Left lung (tissue), 10 donors: ENCODE data around the gene C4A. TPM values are rescaled to one million over a fixed set of nuclear protein-coding genes. Genes with fewer than 3 reads are reported as not detected.
"Not testable (repeated sequence)": the region's sequence is repeated elsewhere in the genome, so short reads cannot be mapped to it uniquely, and the experiment has no call there.

Source experiments
- ATAC-seq: fragments of 200-7000 bp; cut with Tn5 transposase; one replicate; pipeline ENCODE4 v1.9.1; 2020; ENCODE audit warnings: moderate library complexity
- DNase-seq, 4 donors: peaks; one replicate each; pipeline ENCODE4 v3.0.0-alpha.2; 2013 to 2020
- H3K27ac ChIP-seq, 2 donors: fragments of 200-600 bp; sonication (generic) in 1 of 2; one replicate each; pipeline versions ENCODE4 v1.5.0 to v1.8.0; 2020 to 2021
- H3K27me3 ChIP-seq, 2 donors: fragments of 200-600 bp; sonication (generic) in 1 of 2; one replicate each; pipeline versions ENCODE4 v1.5.0 to v1.8.0; 2020 to 2021
- H3K36me3 ChIP-seq, 2 donors: fragments of 200-600 bp; sonication (generic) in 1 of 2; one replicate each; pipeline versions ENCODE4 v1.5.0 to v1.8.0; 2020 to 2021
- H3K4me1 ChIP-seq, 2 donors: fragments of 200-600 bp; one replicate each; pipeline ENCODE4 v1.8.0; 2021
- H3K4me3 ChIP-seq, 2 donors: fragments of 200-600 bp; sonication (generic) in 1 of 2; one replicate each; pipeline versions ENCODE4 v1.5.0 to v1.8.0; 2020 to 2021; ENCODE audit warnings: mild to moderate bottlenecking in 1 of 2
- H3K9me3 ChIP-seq, 2 donors: fragments of 200-600 bp; sonication (generic) in 1 of 2; one replicate each; pipeline versions ENCODE4 v1.5.0 to v1.8.0; 2020 to 2021
- intact Hi-C, 2 donors: fragments of 100-400 bp; cut with DNase I; formaldehyde crosslinking; loops; one replicate each; pipeline versions ENCODE4 v1.11.2 to v1.14.2; 2022
- polyA plus RNA-seq, 6 donors: library from polyadenylated mRNA; unstranded; fragments of 120-200 nt; gene quantifications; one replicate each; pipeline ENCODE4 v1.2.1, GENCODE V29; 2013; ENCODE audit not compliant: insufficient read length in 6 of 6
- total RNA-seq, 2 donors: library from RNA; stranded (reverse); fragmentation: NEBNext Ultra II Directional; extraction: Animal tissue kit (Norgen Biotek cat#: 25700); gene quantifications; one replicate each; pipeline ENCODE4 v1.2.1, GENCODE V29; 2021
- TF ChIP-seq, protein P1 (sequence below), 2 donors: fragments of 200-600 bp; sonication (generic) in 1 of 2; IDR thresholded peaks; one replicate each; pipeline versions ENCODE4 v1.5.0 to v1.8.0; 2021; ENCODE audit warnings: antibody characterized with exemption in 2 of 2
- donor health status: DM: no; HTN: yes; CAD: no.
- donor health status: DM: no; HTN: no; CAD: no.

C4A gene
- total and polyA plus RNA-seq, 8 donors = 5.9 to 124 (median 10.3) TPM

DNA sequence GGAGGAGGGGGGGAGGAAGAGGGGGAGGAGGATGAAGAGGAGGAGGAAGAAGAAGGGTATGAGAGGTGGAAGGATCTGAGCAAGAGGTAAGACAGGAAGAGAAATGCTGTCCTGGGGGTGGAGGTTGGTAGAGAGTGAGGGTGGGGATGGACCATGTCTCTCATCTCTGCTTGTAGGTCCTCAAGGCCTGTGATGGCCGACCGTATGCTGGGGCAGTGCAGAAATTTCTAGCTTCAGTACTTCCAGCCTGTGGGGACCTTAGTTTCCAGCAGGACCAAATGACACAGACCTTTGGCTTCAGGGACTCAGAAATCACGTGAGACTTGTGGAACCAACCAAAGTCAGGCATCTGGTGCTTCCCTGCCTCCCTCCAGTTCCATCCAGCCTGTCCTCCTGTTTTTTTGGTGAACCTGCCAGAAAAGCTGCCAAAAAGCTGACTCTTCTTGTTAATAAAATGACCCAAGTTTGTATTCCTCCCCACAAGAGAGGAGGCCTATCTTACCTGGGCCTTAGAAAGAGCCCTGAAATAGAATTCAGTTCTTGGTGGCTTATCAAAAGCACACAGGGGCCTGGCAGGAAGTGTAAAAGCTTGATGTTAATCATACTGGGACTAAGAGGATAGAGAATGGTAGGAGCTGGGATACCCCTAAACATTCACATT, 2.5 kb upstream of the C4A start:
- Histone ChIP-seq H3K9me3 (no peaks in the 10 kb centered on the region), H3K36me3 (peaks cover 0 to 14% of the 10 kb centered on the region in 2 donors), H3K4me1 (no peaks in the 10 kb centered on the region), H3K27ac (no peak overlapping the region), H3K4me3 (no peak overlapping the region), H3K27me3 (no peaks in the 10 kb centered on the region)
- TF ChIP-seq, protein P1, sequence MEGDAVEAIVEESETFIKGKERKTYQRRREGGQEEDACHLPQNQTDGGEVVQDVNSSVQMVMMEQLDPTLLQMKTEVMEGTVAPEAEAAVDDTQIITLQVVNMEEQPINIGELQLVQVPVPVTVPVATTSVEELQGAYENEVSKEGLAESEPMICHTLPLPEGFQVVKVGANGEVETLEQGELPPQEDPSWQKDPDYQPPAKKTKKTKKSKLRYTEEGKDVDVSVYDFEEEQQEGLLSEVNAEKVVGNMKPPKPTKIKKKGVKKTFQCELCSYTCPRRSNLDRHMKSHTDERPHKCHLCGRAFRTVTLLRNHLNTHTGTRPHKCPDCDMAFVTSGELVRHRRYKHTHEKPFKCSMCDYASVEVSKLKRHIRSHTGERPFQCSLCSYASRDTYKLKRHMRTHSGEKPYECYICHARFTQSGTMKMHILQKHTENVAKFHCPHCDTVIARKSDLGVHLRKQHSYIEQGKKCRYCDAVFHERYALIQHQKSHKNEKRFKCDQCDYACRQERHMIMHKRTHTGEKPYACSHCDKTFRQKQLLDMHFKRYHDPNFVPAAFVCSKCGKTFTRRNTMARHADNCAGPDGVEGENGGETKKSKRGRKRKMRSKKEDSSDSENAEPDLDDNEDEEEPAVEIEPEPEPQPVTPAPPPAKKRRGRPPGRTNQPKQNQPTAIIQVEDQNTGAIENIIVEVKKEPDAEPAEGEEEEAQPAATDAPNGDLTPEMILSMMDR (IDR thresholded peaks at IDR 0.05) = no peak
- ATAC-seq (no peak), DNase-seq (peak in 1 of 4 donors; percentile 1)
- intact Hi-C loops = no loop called here

DNA sequence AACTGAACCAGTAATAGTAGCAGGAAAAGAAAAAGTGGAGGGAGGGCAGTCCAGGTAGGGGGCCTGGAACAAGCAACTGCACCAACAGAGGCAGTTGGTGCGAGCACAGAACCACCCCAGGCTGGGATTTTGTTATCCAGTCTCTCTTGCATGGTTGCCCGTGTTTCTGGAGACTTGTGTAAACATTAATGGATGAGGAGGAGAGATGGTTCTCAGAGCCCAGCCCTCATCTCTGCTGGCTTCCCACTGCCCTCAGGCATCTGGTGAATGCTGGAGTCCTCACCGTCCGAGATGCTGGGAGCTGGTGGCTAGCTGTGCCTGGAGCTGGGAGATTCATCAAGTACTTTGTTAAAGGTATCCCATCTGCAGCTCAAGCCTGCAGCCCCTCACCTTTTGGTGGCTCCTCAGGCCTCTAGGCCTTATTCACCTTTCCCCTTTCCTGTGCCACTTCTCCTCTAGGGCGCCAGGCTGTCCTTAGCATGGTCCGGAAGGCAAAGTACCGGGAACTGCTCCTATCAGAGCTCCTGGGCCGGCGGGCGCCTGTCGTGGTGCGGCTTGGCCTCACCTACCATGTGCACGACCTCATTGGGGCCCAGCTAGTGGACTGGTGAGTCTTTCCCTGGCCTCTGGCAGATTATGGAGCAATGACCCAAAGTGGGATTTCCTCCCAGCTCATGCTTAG, 1.5 kb upstream of the C4A start:
- peaks cover 0 to 14% of the 10 kb centered on the region in 2 donors for H3K36me3 ChIP-seq
- intact Hi-C loops, H3K4me1 ChIP-seq: not testable (repeated sequence)

DNA sequence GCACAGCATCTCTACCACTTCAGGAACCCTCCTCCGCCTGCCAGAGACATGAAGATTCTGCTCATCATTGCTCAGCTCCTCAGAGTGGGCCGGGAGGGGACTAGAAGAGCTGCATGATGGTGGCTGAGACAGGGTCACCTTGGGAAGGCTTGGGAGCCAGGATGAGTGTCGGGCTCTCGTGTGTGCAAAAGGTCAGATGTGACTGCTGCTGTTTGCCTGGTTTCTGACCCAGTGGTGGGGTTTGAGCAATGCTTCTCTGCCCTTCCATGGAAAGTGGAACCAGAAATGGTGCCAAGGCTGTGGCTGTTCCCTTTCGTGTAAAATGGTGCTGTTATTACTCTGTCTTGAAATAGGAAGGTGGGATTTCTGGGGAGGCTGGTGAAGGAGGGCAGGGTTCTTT, 859 bp upstream of the C4A start:
- H3K4me3 ChIP-seq, H3K4me1 ChIP-seq, H3K27me3 ChIP-seq, ATAC-seq, DNase-seq, H3K27ac ChIP-seq, H3K9me3 ChIP-seq, intact Hi-C loops: not testable (repeated sequence)
- peaks cover 0 to 14% of the 10 kb centered on the region in 2 donors for H3K36me3 ChIP-seq

More for the DNA sequence above, 1.5 kb upstream of the C4A start:
- not testable (repeated sequence) for ATAC-seq, H3K27me3 ChIP-seq, H3K9me3 ChIP-seq, H3K4me3 ChIP-seq, H3K27ac ChIP-seq
- DNase-seq = peak in 1 of 4 donors; percentile 63

DNA sequence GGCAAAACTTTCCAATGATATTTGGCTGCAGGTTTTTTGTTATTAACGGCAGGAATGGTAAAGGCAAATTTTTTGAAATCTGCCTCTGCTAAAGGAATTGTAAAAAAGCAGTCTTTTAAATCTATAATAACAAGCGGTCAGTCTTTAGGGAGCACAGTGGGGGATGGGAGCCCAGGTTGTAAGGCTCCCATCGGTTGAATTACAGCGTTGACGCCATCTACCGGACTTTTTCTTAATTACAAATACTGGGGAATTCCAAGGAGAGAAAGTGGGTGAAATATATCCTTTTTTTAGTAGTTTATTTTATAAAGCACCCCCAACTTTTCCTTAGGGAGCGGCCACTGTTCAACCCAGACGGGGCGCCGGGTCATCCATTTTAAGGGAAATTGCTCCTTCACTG, 7.5 kb downstream of the C4A start:
- H3K9me3 ChIP-seq, H3K4me3 ChIP-seq, H3K4me1 ChIP-seq, DNase-seq, intact Hi-C loops, H3K27ac ChIP-seq, H3K27me3 ChIP-seq, H3K36me3 ChIP-seq: not testable (repeated sequence)
- ATAC-seq = peak; percentile 34

DNA sequence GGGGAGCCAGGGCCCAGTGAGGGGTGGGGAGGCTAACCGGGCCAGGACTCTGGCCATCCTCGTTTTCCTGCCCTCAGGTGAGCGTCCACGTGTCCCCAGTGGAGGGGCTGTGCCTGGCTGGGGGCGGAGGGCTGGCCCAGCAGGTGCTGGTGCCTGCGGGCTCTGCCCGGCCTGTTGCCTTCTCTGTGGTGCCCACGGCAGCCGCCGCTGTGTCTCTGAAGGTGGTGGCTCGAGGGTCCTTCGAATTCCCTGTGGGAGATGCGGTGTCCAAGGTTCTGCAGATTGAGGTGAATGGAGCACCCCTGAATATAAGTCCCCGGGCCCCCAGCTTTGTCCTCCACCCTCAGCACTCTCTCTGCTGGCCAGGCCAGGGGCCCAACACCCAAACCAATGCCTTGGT, 12.6 kb downstream of the C4A start:
- peak in 1 of 4 donors; percentile 33 for DNase-seq
- H3K36me3 ChIP-seq, H3K27me3 ChIP-seq, H3K9me3 ChIP-seq, H3K27ac ChIP-seq, ATAC-seq, H3K4me1 ChIP-seq, intact Hi-C loops, H3K4me3 ChIP-seq: not testable (repeated sequence)

DNA sequence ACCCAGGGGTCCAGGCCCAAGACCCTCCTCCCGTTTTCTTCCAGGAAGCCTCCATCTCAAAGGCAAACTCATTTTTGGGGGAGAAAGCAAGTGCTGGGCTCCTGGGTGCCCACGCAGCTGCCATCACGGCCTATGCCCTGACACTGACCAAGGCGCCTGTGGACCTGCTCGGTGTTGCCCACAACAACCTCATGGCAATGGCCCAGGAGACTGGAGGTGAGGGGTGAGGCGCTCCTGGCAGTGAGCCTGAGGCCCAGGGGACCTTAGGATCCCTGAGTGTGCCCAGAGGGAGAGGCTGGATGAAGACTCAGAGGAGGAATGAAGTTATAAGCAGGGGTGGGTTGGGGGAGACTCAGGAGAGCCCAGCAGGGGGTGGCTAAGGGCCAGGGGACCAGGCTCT, 14.5 kb downstream of the C4A start:
- H3K27me3 ChIP-seq, ATAC-seq, H3K9me3 ChIP-seq, intact Hi-C loops, H3K4me3 ChIP-seq, H3K4me1 ChIP-seq, H3K36me3 ChIP-seq, H3K27ac ChIP-seq: not testable (repeated sequence)
- DNase-seq = peak in 1 of 4 donors; percentile 51

DNA sequence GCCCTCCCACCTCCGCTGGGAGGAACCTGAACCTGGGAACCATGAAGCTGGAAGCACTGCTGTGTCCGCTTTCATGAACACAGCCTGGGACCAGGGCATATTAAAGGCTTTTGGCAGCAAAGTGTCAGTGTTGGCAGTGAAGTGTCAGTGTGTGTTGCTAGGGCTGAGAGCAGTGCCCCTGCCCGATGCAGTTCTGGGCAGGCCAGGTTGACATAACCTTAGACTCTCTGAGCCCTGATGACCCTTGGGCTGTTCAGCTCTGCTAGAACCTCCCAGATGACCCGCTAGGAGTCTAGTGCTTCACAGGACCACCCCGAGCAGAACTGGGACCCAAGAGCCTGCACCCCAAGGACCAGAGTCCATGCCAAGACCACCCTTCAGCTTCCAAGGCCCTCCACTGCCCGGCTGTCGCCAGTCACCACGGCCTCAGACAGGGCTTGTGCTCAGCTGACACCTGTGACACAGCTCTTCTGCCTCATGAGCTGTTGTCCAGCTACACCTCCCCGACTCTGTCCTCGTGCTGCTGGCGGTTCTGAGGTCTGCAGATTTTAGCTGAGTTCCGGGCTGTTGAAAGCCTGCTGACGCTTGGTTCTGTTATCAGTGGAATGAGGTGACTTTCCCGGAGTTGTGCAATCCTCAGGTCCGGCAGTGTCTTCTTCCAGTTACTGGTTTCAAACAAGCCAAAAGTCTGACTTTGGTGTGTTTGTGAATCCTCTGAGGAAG, 20.9 kb downstream of the C4A start:
- H3K4me3 ChIP-seq, H3K27ac ChIP-seq, H3K36me3 ChIP-seq, intact Hi-C loops, H3K27me3 ChIP-seq, H3K9me3 ChIP-seq, H3K4me1 ChIP-seq, DNase-seq: not testable (repeated sequence)
- peak; percentile 31 for ATAC-seq

DNA sequence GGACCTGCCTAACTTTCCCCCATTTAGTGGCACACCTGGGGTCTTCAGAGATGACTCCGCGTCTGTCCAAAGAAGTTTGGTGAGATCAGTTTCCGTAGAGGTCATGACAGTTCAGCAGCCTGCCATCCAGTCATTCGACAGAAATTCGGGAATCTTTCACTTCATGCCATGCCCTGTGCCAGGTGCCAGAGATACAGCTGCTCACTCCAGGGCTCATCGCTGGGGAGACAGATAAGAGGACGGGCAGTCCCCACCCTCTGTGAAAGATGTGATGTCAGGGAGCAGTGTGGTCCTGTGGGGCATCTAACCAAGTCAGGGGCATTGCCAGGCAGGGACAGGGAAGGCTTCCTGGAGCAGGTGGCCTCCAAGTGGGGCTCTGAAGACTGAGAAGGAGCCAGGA, 21.4 kb downstream of the C4A start:
- DNase-seq, H3K27ac ChIP-seq, ATAC-seq, H3K9me3 ChIP-seq, H3K4me3 ChIP-seq, intact Hi-C loops, H3K4me1 ChIP-seq, H3K27me3 ChIP-seq, H3K36me3 ChIP-seq: not testable (repeated sequence)

DNA sequence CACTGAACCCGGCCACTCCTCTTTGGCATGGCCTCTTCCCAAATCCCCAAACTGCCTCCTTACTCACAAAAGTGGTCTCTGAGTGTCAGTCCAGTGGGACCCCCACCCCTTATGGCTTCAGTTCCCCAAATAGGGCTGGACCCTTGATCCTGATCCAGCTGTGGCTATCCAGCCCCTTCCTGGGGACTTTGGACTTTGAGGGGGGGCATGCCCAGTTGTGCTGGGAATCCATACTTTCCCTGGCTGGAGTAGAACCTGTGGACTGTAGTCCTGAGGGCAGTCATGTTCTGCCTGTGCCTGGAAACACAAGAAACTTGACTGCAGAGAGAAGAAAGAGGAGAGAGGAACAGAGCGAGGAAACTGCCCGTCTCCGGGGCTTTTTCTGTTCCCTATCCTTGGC, 22.5 kb downstream of the C4A start:
- H3K9me3 ChIP-seq, H3K4me1 ChIP-seq, H3K27ac ChIP-seq, ATAC-seq, H3K36me3 ChIP-seq, H3K4me3 ChIP-seq, H3K27me3 ChIP-seq, DNase-seq, intact Hi-C loops: not testable (repeated sequence)

DNA sequence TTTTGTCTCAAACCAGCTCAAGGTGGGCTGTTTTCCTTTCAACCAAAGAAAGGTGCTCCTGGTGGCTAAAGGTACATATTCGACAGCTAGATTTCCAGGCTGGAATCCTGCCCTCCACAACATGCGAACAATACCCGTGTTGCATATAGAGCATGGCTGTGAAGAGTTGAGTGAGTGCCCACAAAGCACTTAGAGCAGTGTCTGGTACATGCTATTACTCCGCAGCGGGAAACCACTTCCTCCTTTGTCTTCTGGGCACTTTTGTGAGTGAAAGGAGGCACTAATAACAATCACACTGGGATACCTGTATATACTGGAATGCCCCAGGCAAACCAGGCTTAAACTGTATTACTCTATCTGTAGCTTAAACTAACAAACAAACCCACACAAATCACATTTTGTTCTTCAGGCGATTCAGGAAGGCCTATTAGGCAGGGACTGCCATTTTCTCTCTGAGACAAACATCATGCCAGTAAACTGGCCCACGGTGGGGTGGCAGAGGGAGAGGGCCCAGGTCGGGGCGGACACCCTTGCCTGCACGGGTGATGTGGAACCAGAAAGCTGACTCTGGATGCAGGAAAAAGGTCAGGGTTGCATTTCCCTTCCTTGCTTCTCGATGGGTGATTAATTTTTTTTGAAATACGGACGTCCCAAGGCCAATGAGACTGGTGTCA, 23.1 kb downstream of the C4A start:
- ATAC-seq = peak; percentile 61
- H3K4me3 ChIP-seq, H3K27ac ChIP-seq, H3K4me1 ChIP-seq, H3K9me3 ChIP-seq, intact Hi-C loops, H3K27me3 ChIP-seq, H3K36me3 ChIP-seq: not testable (repeated sequence)
- DNase-seq = peak in 1 of 4 donors; percentile 25

DNA sequence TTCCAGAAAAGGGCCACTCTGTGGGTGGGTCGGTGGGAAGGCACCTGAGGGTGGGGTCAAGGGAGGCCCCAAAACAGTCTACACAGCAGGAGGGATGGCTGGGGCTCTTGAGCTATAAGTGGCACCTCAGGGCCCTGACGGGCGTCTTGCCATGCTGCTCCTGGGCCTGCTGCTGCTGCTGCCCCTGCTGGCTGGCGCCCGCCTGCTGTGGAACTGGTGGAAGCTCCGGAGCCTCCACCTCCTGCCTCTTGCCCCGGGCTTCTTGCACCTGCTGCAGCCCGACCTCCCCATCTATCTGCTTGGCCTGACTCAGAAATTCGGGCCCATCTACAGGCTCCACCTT, 23.7 kb downstream of the C4A start:
- H3K27ac ChIP-seq, H3K9me3 ChIP-seq, ATAC-seq, H3K4me1 ChIP-seq, H3K27me3 ChIP-seq, H3K4me3 ChIP-seq, intact Hi-C loops, H3K36me3 ChIP-seq: not testable (repeated sequence)
- DNase-seq = peak in 1 of 4 donors; percentile 41

DNA sequence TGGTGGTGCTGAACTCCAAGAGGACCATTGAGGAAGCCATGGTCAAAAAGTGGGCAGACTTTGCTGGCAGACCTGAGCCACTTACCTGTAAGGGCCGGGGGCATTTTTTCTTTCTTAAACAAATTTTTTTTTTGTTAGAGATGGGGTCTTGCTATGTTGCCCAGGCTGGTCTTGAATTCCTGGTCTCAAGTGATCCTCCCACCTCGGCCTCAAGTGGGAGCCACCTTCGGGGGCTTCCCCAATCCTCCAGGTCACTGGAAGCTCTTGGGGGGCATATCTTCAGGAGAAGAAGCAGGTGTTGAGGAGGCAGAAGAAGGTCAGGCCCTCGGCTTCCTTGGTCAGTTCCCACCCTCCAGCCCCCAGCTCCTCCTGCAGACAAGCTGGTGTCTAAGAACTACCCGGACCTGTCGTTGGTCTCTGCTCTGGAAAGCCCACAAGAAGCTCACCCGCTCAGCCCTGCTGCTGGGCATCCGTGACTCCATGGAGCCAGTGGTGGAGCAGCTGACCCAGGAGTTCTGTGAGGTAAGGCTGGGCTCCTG, 24.2 kb downstream of the C4A start:
- intact Hi-C loops, H3K4me3 ChIP-seq, H3K36me3 ChIP-seq, H3K4me1 ChIP-seq, H3K9me3 ChIP-seq, H3K27me3 ChIP-seq, H3K27ac ChIP-seq, ATAC-seq: not testable (repeated sequence)
- DNase-seq = peak in 1 of 4 donors; percentile 16
